Measurements from ENCODE around the gene CASP6.
"Not testable (repeated sequence)": the region's sequence is repeated elsewhere in the genome, so short reads cannot be mapped to it uniquely, and the experiment has no call there.

CASP6 gene

GRCh38 chr4:109718759-109719158, 15.5 kb upstream of the CASP6 start:
- no peak for DNase-seq

GRCh38 chr4:109713500-109713899, 10.3 kb upstream of the CASP6 start:
- DNase-seq: no peak

GRCh38 chr4:109708990-109709389, 5.7 kb upstream of the CASP6 start:
- DNase-seq: no peak

DNA sequence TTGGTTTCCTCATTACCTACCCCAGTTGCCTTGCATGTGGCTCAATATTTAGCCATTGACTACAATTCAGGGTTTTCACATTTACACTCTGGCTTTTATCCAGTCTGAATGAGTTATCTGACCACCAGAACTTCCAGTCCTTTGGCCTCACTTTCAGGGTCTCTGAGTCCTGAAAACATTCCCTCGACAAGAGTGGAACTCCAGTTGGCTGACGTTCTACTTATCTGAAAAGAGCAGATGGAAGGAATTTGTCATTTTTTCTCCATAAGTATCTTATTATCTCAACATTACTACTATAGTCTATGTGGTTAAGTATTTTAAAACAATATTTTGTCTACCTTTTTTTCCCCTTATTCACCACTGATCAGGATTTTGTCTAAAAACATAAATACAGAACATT, 5.2 kb upstream of the CASP6 start:
- DNase-seq: no peak

DNA sequence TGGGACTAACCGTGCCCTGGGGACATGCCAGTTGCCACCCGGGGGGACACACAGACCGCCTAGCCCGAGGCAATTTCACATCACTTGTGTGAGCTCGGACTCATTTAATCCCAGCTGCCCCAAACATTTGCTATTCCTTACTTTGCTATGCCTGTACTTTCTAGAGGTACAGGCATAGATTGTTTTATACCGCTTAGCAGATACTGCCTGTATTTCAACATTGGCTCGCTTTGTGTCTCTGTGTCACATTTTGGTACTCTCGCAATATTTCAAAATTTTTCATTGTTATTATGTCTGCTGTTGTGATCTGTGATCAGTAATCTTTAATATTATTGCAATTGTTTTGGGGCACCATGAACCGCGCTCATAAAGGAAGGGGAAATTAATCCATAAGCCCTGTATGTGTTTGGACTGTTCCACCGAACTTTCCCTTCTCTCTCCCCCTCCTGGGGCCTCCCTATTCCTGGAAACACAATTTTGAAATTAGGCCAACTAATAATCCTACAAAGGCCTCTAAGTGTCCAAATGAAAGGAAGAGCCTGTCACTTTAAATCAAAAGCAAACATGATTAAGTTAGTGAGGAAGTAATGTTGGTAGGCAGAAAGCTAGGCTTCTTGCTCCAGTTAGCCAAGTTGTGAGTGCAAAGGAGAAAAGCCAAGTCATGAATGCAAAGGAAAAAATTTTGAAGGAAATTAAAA, 568 bp upstream of the CASP6 start:
- peak; percentile 40 for DNase-seq

DNA sequence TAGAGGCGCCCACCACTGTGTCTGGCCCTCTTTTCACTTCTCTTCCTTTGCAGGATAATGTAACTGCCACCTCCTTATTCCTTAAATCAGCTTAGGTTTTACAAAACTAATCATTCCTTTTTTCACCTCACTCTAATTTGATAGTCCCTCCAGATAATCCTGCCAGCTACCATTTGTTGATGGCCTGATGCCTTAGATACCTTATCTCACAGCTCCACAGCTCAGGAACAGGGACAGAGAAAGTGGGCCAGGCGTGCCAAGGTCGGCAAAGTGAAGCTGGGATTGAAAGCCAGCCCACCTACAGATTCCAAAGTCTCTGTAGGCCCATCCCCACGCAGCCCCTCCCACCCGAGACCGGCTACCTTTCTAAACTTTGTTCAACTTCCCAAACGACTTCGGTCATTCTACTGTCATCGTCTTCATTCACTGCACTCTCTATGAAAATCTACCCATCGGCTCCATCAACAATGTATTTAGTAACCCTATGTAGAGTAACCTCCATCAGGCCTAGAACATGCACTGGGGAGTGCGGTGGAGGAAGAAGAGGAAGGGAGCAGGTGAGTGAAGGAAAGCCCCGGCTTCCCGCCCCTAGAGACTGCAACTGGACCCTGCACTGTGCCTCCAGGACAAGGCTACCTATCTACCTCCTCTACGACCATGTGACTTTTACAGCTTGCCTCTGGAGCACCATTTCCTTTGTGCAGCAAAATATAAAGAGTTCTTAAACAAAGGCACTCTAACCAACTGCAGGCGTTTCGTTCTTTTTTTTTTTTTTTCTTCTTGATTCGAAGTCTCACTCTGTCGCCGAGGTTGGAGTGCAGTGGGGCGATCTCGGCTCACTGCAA, 1.5 kb downstream of the CASP6 start:
- no peak for DNase-seq

GRCh38 chr4:109699553-109700225, 3.6 kb downstream of the CASP6 start:
- no peak for DNase-seq

GRCh38 chr4:109698656-109699055, 4.6 kb downstream of the CASP6 start:
- DNase-seq: no peak

GRCh38 chr4:109691411-109691920, 11.8 kb downstream of the CASP6 start:
- no peak for DNase-seq

DNA sequence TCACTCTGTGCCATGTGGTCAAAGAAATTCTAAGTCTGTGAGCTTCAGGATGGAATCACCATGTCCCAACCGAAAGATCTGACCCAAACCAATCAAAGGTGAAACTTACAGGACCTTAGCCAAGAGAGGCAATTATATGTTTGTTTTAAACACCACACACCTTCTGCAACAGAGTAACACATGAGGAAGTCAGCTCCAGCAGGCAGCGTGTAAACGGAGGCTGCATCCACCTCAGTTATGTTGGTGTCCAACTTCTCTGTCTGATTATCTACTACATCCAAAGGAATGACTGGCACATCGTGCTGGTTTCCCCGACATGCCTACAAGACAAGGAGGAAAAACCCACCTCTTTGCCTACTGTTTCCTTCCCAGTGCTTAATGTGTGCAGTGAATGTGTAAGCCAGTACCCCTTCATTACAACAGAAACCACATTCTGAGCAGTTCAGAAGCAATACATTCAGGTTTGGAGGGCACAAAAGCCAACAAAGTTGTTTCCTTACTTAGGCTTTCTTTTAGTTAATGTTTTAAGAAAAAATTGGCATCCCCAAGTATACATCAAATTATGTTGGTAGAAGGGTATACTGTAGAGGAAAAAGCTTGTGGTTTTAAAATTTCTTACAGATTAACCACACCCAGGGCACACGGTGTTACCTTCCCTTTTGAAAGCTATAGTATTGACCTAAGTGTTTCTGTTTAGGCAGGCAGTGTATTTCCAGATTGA, 12.4 kb downstream of the CASP6 start:
- no peak for DNase-seq

GRCh38 chr4:109684727-109685126, 18.5 kb downstream of the CASP6 start:
- DNase-seq: no peak

GRCh38 chr4:109683621-109684253, 19.5 kb downstream of the CASP6 start:
- DNase-seq: no peak

- DNase-seq: no peak
These were observed 20.4 kb downstream of the CASP6 start for GRCh38 chr4:109682875-109683274.

GRCh38 chr4:109678925-109679324, 24.3 kb downstream of the CASP6 start:
- not testable (repeated sequence) for DNase-seq

DNA sequence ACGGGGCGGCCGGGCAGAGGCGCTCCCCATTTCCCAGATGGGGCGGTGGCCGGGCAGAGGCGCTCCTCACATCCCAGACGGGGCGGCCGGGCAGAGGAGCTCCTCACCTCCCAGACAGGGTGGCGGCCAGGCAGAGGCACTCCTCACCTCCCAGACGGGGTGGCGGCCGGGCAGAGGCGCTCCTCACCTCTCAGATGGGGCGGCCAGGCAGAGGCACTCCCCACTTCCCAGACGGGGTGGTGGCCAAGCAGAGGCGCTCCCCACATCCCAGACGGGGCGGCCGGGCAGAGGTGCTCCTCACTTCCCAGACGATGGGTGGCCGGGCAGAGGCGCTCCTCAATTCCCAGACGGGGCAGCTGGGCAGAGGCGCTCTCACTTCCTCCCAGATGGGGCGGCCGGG, 24.8 kb downstream of the CASP6 start:
- DNase-seq: not testable (repeated sequence)

DNA sequence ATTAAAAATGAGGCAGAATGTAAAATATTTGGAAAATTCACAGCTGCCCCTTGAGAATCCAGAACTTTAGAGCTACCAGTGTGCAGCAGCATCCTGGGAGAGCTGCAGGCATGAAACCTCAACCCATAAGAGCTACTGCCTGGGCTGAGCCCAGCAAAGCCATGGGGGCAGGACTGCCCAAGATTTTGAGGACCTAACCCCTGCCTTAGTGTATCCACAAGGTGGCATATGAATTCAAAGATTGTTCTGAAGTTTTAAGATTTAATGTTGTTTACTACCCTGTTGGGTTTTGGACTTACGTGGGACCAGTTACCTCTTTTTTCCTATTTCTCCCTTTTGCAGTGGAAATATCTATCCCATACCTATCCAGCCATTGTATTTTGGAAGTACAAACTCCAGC, 26.4 kb downstream of the CASP6 start:
- no peak for DNase-seq

DNA sequence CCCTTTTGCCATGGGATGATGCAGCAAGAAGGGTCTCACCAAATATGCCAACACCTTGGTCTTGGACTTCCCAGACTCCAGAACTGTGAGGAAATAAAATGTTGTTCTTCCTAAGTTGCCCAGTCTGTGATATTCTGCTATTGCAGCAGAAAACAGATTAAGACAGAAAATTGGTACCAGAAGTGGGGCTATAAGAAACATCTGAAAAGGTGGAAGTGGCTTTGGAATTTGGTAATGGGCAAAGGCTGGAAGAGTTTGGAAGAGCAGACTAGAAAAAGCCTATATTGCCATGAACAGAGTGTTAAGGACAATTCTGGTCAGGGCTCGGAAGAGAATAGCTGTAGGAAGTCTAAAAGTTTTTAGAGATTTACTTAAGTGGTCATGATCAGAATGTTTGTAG, 27.4 kb downstream of the CASP6 start:
- no peak for DNase-seq

GRCh38 chr4:109675181-109675580, 28.1 kb downstream of the CASP6 start:
- no peak for DNase-seq

GRCh38 chr4:109673303-109673702, 29.9 kb downstream of the CASP6 start:
- no peak for DNase-seq

DNA sequence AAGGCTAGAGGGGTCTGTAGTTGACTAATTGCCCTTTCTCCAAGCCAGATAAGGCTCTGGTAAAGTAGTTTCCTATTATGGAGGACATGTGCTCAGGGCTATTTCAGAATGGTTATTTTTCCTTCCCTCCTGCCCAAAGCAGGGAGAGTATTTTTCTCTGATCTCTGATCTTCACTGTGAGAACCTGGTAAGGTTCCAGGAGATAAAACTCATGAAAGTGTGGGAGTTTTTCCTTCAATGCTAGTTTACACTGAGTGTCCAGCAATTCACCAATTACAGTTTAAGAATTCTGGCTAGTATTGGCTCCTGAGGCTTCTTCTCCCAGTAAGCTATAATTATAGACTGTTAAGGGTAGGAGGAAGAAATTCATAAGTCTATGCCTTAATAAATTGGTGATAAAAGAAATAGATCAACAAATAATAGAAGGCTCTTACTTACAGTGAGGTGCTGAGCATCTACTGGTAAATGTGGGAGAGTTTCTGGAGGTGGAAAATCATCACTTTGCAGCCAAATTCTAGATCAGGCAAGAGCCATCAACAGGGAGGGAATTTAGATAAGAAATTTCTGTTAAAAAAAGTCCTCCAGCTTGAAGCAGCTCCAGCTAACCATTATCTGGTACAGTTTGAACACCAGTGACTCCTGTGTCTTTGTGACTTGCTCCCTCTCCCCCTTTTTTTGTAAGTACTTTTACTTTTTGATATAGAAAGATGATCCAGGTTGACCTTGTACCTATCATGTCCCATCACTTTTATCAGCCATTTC, 30.9 kb downstream of the CASP6 start:
- DNase-seq: no peak

DNA sequence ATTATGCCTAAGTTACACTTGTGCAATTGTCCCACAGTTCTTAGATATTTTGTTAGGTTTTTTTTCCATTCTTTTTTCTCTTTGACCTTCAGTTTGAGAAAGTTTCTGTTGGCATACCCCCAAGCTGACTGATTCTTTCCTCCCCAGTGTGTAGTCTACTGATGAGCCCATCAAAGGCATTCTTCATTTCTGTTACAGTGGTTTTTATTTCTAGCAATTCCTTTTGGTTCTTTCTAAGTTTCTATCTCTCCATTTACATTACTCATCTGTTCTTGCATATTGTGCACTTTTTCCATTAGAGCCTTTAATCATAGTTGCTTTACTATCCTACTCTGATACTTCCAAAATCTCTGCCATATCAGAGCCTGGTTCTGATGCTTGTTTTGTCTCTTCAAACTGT, 31.9 kb downstream of the CASP6 start:
- no peak for DNase-seq
